H9 (cell line): ENCODE measurements around the gene KAZN. TPM values are rescaled to one million over a fixed set of nuclear protein-coding genes. Genes with fewer than 3 reads are reported as not detected.

Experiments
- DNase-seq: peaks from one replicate; pipeline ENCODE4 v3.0.0-alpha.2; 2017
- H2AFZ ChIP-seq: one replicate; pipeline ENCODE4 v1.6.1; 2013; ENCODE audit warnings: mild to moderate bottlenecking, low read length, control low read depth, moderate library complexity
- H2AK5ac ChIP-seq: 2 replicates; pipeline ENCODE4 v1.6.1; 2013; ENCODE audit warnings: low read length, control low read depth, mixed read lengths; ENCODE audit not compliant: insufficient read length
- H2BK120ac ChIP-seq: one replicate; pipeline ENCODE4 v1.6.1; 2013; ENCODE audit warnings: low read depth, mild to moderate bottlenecking, low read length, control low read depth, inconsistent platforms; ENCODE audit not compliant: poor library complexity, severe bottlenecking
- H2BK12ac ChIP-seq: 2 replicates; pipeline ENCODE4 v1.6.1; 2013; ENCODE audit warnings: low read length, control low read depth, mixed read lengths, low read depth; ENCODE audit not compliant: insufficient read length
- H2BK15ac ChIP-seq: 2 replicates; pipeline ENCODE4 v1.6.1; 2013; ENCODE audit warnings: low read depth, low read length, control low read depth
- H2BK20ac ChIP-seq: one replicate; pipeline ENCODE4 v1.6.1; 2013; ENCODE audit warnings: low read depth, mild to moderate bottlenecking, low read length, control low read depth, inconsistent platforms; ENCODE audit not compliant: poor library complexity, severe bottlenecking
- H2BK5ac ChIP-seq: 2 replicates; pipeline ENCODE4 v1.6.1; 2013; ENCODE audit warnings: low read length, control low read depth, mixed read lengths; ENCODE audit not compliant: insufficient read length
- H3K14ac ChIP-seq: 2 replicates; pipeline ENCODE4 v1.6.1; 2013; ENCODE audit warnings: low read length, control low read depth; ENCODE audit not compliant: insufficient read depth
- H3K18ac ChIP-seq: 2 replicates; pipeline ENCODE4 v1.6.1; 2013; ENCODE audit warnings: low read depth, mild to moderate bottlenecking, mixed read lengths, low read length, control low read depth; ENCODE audit not compliant: insufficient read length
- H3K23ac ChIP-seq: 2 replicates; pipeline ENCODE4 v1.6.1; 2013; ENCODE audit warnings: low read length, control low read depth, mixed read lengths, low read depth; ENCODE audit not compliant: insufficient read length
- H3K23me2 ChIP-seq: 2 replicates; pipeline ENCODE4 v1.6.1; 2013; ENCODE audit warnings: low read depth, mild to moderate bottlenecking, mixed read lengths, low read length, control low read depth; ENCODE audit not compliant: insufficient read length, poor library complexity, severe bottlenecking
- H3K27ac ChIP-seq: 2 replicates; pipeline ENCODE4 v1.5.1; 2013; ENCODE audit warnings: low read length, control low read depth, mixed read lengths, low read depth; ENCODE audit not compliant: insufficient read length
- H3K27me3 ChIP-seq: 2 replicates; pipeline ENCODE4 v1.6.1; 2013; ENCODE audit warnings: low read length, control low read depth, inconsistent platforms; ENCODE audit not compliant: insufficient read depth
- H3K4ac ChIP-seq: 2 replicates; pipeline ENCODE4 v1.6.1; 2013; ENCODE audit warnings: low read depth, mild to moderate bottlenecking, control low read depth, inconsistent platforms, low read length, moderate library complexity
- H3K4me1 ChIP-seq: 2 replicates; pipeline ENCODE4 v1.6.1; 2013; ENCODE audit warnings: low read length, control low read depth, inconsistent platforms; ENCODE audit not compliant: insufficient read depth
- H3K4me2 ChIP-seq: 2 replicates; pipeline ENCODE4 v1.6.1; 2013; ENCODE audit warnings: low read length, control low read depth, mixed read lengths; ENCODE audit not compliant: insufficient read length, insufficient read depth
- H3K56ac ChIP-seq: 2 replicates; pipeline ENCODE4 v1.6.1; 2013; ENCODE audit warnings: low read depth, mild to moderate bottlenecking, mixed read lengths, low read length, control low read depth; ENCODE audit not compliant: insufficient read length
- H3K79me1 ChIP-seq: 2 replicates; pipeline ENCODE4 v1.6.1; 2013; ENCODE audit warnings: low read depth, mild to moderate bottlenecking, moderate library complexity, low read length, control low read depth, inconsistent platforms; ENCODE audit not compliant: insufficient read depth, poor library complexity, severe bottlenecking
- H3K79me2 ChIP-seq: 2 replicates; pipeline ENCODE4 v1.6.1; 2013; ENCODE audit warnings: low read length, control low read depth, inconsistent platforms; ENCODE audit not compliant: insufficient read depth
- H3K9ac ChIP-seq: 2 replicates; pipeline ENCODE4 v1.6.1; 2013; ENCODE audit warnings: low read length, control low read depth, mixed read lengths; ENCODE audit not compliant: insufficient read length; ENCODE audit errors: extremely low read depth
- H3K9me3 ChIP-seq: one replicate; pipeline ENCODE4 v1.6.1; 2013; ENCODE audit warnings: low read depth, low read length, inconsistent platforms; ENCODE audit not compliant: control insufficient read depth
- H3T11ph ChIP-seq: one replicate; pipeline ENCODE4 v1.6.1; 2013; ENCODE audit warnings: mild to moderate bottlenecking, low read length, control low read depth, inconsistent platforms
- H4K20me1 ChIP-seq: one replicate; pipeline ENCODE4 v1.6.1; 2013; ENCODE audit not compliant: control insufficient read depth, insufficient read length, insufficient read depth
- H4K5ac ChIP-seq: 2 replicates; pipeline ENCODE4 v1.6.1; 2013; ENCODE audit warnings: low read depth, mild to moderate bottlenecking, mixed read lengths, low read length, control low read depth; ENCODE audit not compliant: insufficient read length
- H4K8ac ChIP-seq: replicated peaks from 2 replicates; pipeline ENCODE4 v1.6.1; 2013; ENCODE audit warnings: low read length, control low read depth, mixed read lengths, low read depth; ENCODE audit not compliant: insufficient read length
- H4K91ac ChIP-seq: 2 replicates; pipeline ENCODE4 v1.6.1; 2013; ENCODE audit warnings: low read depth, mild to moderate bottlenecking, moderate library complexity, mixed read lengths, low read length, control low read depth; ENCODE audit not compliant: insufficient read length
- H3K27ac Mint-ChIP-seq, 3 experiments: 2 replicates in 2 of 3; 3 replicates in 1 of 3; pipeline ENCODE4 v1.8.0; 2020 to 2021; ENCODE audit warnings: mixed read lengths in 3 of 3, mild to moderate bottlenecking in 1 of 3, moderate library complexity in 1 of 3
- H3K27me3 Mint-ChIP-seq: 2 replicates; pipeline ENCODE4 v1.8.0; 2021; ENCODE audit warnings: low read depth, mild to moderate bottlenecking, moderate library complexity, mixed read lengths
- H3K36me3 Mint-ChIP-seq, 3 experiments: 2 replicates in 2 of 3; 3 replicates in 1 of 3; pipeline ENCODE4 v1.8.0; 2020 to 2021; ENCODE audit warnings: low read depth in 3 of 3, mixed read lengths in 3 of 3; ENCODE audit not compliant: insufficient read depth in 1 of 3
- H3K4me1 Mint-ChIP-seq, 2 experiments: 2 replicates each; pipeline ENCODE4 v1.8.0; 2020; ENCODE audit warnings: mixed read lengths in 2 of 2
- H3K4me3 Mint-ChIP-seq, 2 experiments: 2 replicates in 1 of 2; 3 replicates in 1 of 2; pipeline ENCODE4 v1.8.0; 2020 to 2021; ENCODE audit warnings: mild to moderate bottlenecking in 2 of 2, mixed read lengths in 2 of 2, moderate library complexity in 1 of 2
- H3K9me3 Mint-ChIP-seq, 2 experiments: 2 replicates in 1 of 2; 3 replicates in 1 of 2; pipeline ENCODE4 v1.8.0; 2020; ENCODE audit warnings: mild to moderate bottlenecking in 2 of 2, mixed read lengths in 2 of 2, moderate library complexity in 1 of 2
- WGBS: extraction: QIAGEN DNeasy Blood & Tissue Kit; methylation state at CpG from one replicate; pipeline ENCODE4 v1.1.7; 2013; ENCODE audit warnings: missing lambda C conversion rate, low lambda C conversion rate, mixed read lengths; ENCODE audit not compliant: insufficient read length; ENCODE audit errors: extremely low coverage; 5-methylcytosine and 5-hydroxymethylcytosine counted together
- total RNA-seq: library from RNA; stranded (reverse); gene quantifications from 2 replicates; pipeline ENCODE4 v1.2.1, GENCODE V29; 2021
- TF ChIP-seq, protein P1 (sequence below): fragments of 200-600 bp; sonication (generic); conservative IDR thresholded peaks from 3 replicates; pipeline ENCODE4 v1.8.0; 2021; ENCODE audit warnings: antibody characterized with exemption, mild to moderate bottlenecking

The KAZN gene
- total RNA-seq, 1 experiment from 2014 or later: 7.6 TPM

DNA sequence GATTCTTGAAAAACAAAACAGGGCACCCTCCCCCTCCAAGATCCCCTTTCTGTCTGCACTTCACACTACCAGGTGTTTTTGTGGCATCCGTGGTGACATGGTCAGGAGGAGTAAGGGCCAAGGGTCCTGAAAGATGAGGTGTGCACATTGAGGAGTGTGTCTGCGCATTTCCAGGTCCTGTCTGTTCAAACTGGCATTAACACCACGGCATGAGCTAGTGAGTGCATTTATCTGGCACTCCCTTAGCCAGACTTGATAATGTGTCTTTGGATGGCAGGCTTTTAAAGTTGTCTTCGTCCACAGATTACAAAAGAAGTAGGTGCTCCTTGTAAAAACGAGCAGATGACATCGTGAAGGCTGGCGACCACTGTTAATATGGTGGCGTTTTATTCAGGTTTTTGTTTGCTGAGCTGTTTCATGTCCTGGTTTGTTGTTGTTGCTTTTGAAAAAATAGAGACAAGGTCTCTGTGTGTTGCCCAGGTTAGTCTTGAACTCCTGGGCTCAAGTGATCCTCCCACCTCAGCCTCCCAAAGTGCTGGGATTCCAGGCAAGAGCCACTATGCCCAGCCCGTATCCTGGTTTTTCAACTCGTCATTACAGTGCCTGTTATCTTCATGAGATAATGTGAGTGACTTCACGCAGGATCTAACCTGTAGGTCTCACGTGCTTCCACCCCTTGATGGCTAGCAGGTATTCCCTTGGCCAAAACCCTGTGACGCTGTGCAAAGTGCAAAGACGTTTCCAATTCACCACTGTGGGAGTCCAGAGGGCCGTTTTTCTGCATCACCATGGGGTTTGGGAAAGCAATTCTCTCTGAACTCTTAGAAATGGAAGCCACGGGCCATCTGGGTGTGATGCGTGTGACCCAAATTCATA lies 559.3 kb downstream of the KAZN start:
- Mint-ChIP-seq H3K9me3 (no peaks in the 10 kb centered on the region; a peak in 1 of 5 replicates), H3K27ac (no peak overlapping the region; a peak in 1 of 7 replicates), H3K27me3 (peaks cover 16% of the 10 kb centered on the region), H3K36me3 (no peaks in the 10 kb centered on the region), H3K4me3 (no peak overlapping the region), H3K4me1 (peaks cover 39 to 56% of the 10 kb centered on the region in 2 experiments)
- no peak overlapping the region for H2AFZ ChIP-seq
- no peak overlapping the region for H2BK5ac ChIP-seq
- WGBS: no CpG with 5 or more reads among the region's 17 CpGs
- no peak for DNase-seq
- H3K4me2 ChIP-seq: no peak overlapping the region
- no peaks in the 10 kb centered on the region for H3K79me2 ChIP-seq
- no peak overlapping the region for H3K56ac ChIP-seq
- no peak overlapping the region for H3K23ac ChIP-seq
- peaks cover 12% of the 10 kb centered on the region for H3K23me2 ChIP-seq
- no peak overlapping the region for H3K14ac ChIP-seq
- no peak overlapping the region for H3K27ac ChIP-seq
- H3K4ac ChIP-seq: no peak overlapping the region
- no peak overlapping the region for H2BK12ac ChIP-seq
- H2AK5ac ChIP-seq: no peak overlapping the region
- no peak overlapping the region for H4K8ac ChIP-seq
- no peak overlapping the region for H4K91ac ChIP-seq
- no peak overlapping the region for H2BK15ac ChIP-seq
- H2BK20ac ChIP-seq: no peak overlapping the region
- no peak overlapping the region for H3K9ac ChIP-seq
- no peaks in the 10 kb centered on the region for H4K20me1 ChIP-seq
- H3K18ac ChIP-seq: no peak overlapping the region
- TF ChIP-seq, protein P1, sequence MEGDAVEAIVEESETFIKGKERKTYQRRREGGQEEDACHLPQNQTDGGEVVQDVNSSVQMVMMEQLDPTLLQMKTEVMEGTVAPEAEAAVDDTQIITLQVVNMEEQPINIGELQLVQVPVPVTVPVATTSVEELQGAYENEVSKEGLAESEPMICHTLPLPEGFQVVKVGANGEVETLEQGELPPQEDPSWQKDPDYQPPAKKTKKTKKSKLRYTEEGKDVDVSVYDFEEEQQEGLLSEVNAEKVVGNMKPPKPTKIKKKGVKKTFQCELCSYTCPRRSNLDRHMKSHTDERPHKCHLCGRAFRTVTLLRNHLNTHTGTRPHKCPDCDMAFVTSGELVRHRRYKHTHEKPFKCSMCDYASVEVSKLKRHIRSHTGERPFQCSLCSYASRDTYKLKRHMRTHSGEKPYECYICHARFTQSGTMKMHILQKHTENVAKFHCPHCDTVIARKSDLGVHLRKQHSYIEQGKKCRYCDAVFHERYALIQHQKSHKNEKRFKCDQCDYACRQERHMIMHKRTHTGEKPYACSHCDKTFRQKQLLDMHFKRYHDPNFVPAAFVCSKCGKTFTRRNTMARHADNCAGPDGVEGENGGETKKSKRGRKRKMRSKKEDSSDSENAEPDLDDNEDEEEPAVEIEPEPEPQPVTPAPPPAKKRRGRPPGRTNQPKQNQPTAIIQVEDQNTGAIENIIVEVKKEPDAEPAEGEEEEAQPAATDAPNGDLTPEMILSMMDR: no peak
- no peaks in the 10 kb centered on the region for H3K4me1 ChIP-seq
- no peaks in the 10 kb centered on the region for H3K79me1 ChIP-seq
- no peak overlapping the region for H2BK120ac ChIP-seq
- no peak overlapping the region for H3T11ph ChIP-seq
- no peaks in the 10 kb centered on the region for H3K9me3 ChIP-seq
- H3K27me3 ChIP-seq: no peaks in the 10 kb centered on the region; the same call in 1 of the 2 replicates
- H4K5ac ChIP-seq: no peak overlapping the region
